SK-N-MC (cell line): ENCODE measurements around the gene FAM89B.

Experiments
- EZH2 ChIP-seq: fragments of 200-600 bp; sonication (generic); IDR thresholded peaks from one replicate; pipeline ENCODE4 v1.6.1; 2017; ENCODE audit warnings: antibody characterized with exemption
- FOXP2 ChIP-seq: optimal IDR thresholded peaks from 2 replicates; pipeline ENCODE3; 2011; ENCODE audit warnings: mild to moderate bottlenecking, moderate library complexity; ENCODE audit not compliant: insufficient read depth; ENCODE audit errors: extremely low read length, control extremely low read depth
- POLR2AphosphoS5 ChIP-seq: IDR thresholded peaks from 2 replicates; pipeline ENCODE4 v1.6.1; 2012; ENCODE audit warnings: mild to moderate bottlenecking, low read depth, low read length, borderline replicate concordance

- TF ChIP-seq EZH2 (no peak), POLR2AphosphoS5 (no peak), FOXP2 (no peak)
These were observed 24.2 kb downstream of the FAM89B start for GRCh38 chr11:65596520-65596919.
